KMS-11 (cell line): ENCODE data around the gene PTPRN2.

ENCODE experiments used
- H2AFZ ChIP-seq: fragments of 200-600 bp; sonication (generic); 2 replicates; pipeline ENCODE4 v1.6.1; 2016; ENCODE audit warnings: antibody characterized with exemption, mixed run types, low read depth
- H3K27ac ChIP-seq: fragments of 200-600 bp; sonication (generic); 2 replicates; pipeline ENCODE4 v1.6.1; 2016; ENCODE audit warnings: mild to moderate bottlenecking, mixed run types
- H3K27me3 ChIP-seq: fragments of 200-600 bp; sonication (generic); 2 replicates; pipeline ENCODE4 v1.6.1; 2017; ENCODE audit warnings: mild to moderate bottlenecking, low read depth, mixed run types, moderate library complexity; ENCODE audit not compliant: insufficient read depth
- H3K36me3 ChIP-seq: fragments of 200-600 bp; sonication (generic); 2 replicates; pipeline ENCODE4 v1.6.1; 2017; ENCODE audit warnings: mild to moderate bottlenecking, mixed run types; ENCODE audit not compliant: insufficient read depth
- H3K4me1 ChIP-seq: fragments of 200-600 bp; sonication (generic); 2 replicates; pipeline ENCODE4 v1.6.1; 2016; ENCODE audit warnings: mild to moderate bottlenecking, low read depth, mixed run types; ENCODE audit not compliant: poor library complexity, severe bottlenecking
- H3K4me2 ChIP-seq: fragments of 200-600 bp; sonication (generic); 2 replicates; pipeline ENCODE4 v1.7.0; 2016; ENCODE audit warnings: mild to moderate bottlenecking, mixed run types
- H3K4me3 ChIP-seq: fragments of 200-600 bp; sonication (generic); IDR thresholded peaks from 2 replicates; pipeline ENCODE4 v1.6.1; 2017; ENCODE audit warnings: low read depth, low read length, mixed read lengths; ENCODE audit not compliant: insufficient read depth
- H3K79me2 ChIP-seq: fragments of 200-600 bp; sonication (generic); 2 replicates; pipeline ENCODE4 v1.6.1; 2016; ENCODE audit warnings: low read depth, mixed run types; ENCODE audit not compliant: insufficient read depth
- H3K9ac ChIP-seq: fragments of 200-600 bp; sonication (generic); 2 replicates; pipeline ENCODE4 v1.6.1; 2016; ENCODE audit warnings: mild to moderate bottlenecking, mixed run types
- H4K20me1 ChIP-seq: fragments of 200-600 bp; sonication (generic); 2 replicates; pipeline ENCODE4 v1.6.1; 2016; ENCODE audit warnings: mild to moderate bottlenecking, mixed run types; ENCODE audit not compliant: insufficient read depth
- CTCF ChIP-seq: fragments of 200-600 bp; sonication (generic); conservative IDR thresholded peaks from 2 replicates; pipeline ENCODE4 v1.6.1; 2017; ENCODE audit warnings: low read depth, mild to moderate bottlenecking, antibody characterized with exemption, low read length, moderate library complexity, mixed read lengths

PTPRN2 gene

GRCh38 chr7:158023681-158024350, 563.8 kb downstream of the PTPRN2 start:
- no peak overlapping the region for H3K9ac ChIP-seq

DNA sequence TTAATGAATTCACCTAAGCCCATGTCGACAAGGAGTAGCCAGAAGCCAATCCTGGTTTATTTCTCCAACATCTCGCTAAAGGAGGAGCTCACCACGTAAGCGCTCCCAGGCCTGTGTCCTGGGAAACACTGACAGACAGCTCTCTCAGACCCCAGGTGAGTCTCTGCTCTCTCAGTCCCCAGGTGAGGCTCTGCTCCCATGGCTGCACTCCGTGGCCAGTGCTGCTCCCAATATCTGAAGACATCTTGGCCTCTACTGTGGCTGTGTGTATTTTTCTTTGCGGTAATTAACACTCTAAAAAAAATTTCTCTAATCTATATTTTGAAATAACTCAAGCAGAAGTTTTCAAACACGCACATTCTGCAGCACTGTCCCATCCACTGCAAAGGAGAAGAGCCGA, 564.5 kb downstream of the PTPRN2 start:
- no peaks in the 10 kb centered on the region for H3K79me2 ChIP-seq
- no peak for TF ChIP-seq CTCF
- H2AFZ ChIP-seq = no peak overlapping the region
- H3K4me2 ChIP-seq = no peak overlapping the region
- no peak overlapping the region for H3K4me3 ChIP-seq
- peaks cover 8% of the 10 kb centered on the region; the same call in 1 of the 2 replicates for H3K27me3 ChIP-seq
- H4K20me1 ChIP-seq = no peaks in the 10 kb centered on the region
- H3K4me1 ChIP-seq = no peaks in the 10 kb centered on the region
- H3K36me3 ChIP-seq = no peaks in the 10 kb centered on the region
- no peak overlapping the region for H3K27ac ChIP-seq
- no peak overlapping the region for H3K9ac ChIP-seq

More at GRCh38 chr7:158023681-158024350, 563.8 kb downstream of the PTPRN2 start:
- H3K4me2 ChIP-seq = no peak overlapping the region
- no peak overlapping the region for H3K4me3 ChIP-seq
- no peaks in the 10 kb centered on the region for H3K4me1 ChIP-seq
- H3K36me3 ChIP-seq = no peaks in the 10 kb centered on the region
- no peak overlapping the region for H2AFZ ChIP-seq
- no peak overlapping the region for H3K27ac ChIP-seq
- no peaks in the 10 kb centered on the region for H3K79me2 ChIP-seq
- TF ChIP-seq CTCF = no peak
- H4K20me1 ChIP-seq = no peaks in the 10 kb centered on the region
- peaks cover 11% of the 10 kb centered on the region; the same call in 1 of the 2 replicates for H3K27me3 ChIP-seq

GRCh38 chr7:158022601-158023000, 565.0 kb downstream of the PTPRN2 start:
- TF ChIP-seq CTCF = no peak
- H3K27me3 ChIP-seq = peaks cover 8% of the 10 kb centered on the region; the same call in 1 of the 2 replicates

DNA sequence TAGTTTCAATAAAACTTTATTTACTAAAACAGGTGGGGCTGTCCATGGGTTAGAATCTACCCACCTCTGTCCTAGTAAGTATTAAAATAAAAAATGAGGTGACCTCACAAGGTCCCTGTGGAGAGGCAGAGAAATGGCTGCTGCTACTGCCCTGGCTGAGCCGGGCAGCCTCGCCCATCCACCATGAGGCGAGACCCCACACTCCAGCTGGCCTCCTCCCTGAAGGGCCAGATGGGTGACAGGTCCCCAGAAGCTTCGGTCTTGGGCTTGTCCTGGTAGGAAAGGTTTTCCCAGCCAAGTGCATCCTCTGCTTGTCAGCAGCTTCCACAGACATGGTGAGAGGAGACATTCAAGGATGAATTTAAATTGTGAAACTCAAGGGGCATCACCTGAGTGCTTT, 565.8 kb downstream of the PTPRN2 start:
- Histone ChIP-seq H3K27me3 (peaks cover 8% of the 10 kb centered on the region; the same call in 1 of the 2 replicates), H2AFZ (no peak overlapping the region), H3K27ac (no peak overlapping the region), H3K4me3 (no peak overlapping the region), H4K20me1 (no peaks in the 10 kb centered on the region), H3K36me3 (no peaks in the 10 kb centered on the region), H3K79me2 (no peaks in the 10 kb centered on the region), H3K4me2 (no peak overlapping the region), H3K9ac (no peak overlapping the region), H3K4me1 (no peaks in the 10 kb centered on the region)
- no peak for TF ChIP-seq CTCF

More at GRCh38 chr7:158022601-158023000, 565.0 kb downstream of the PTPRN2 start:
- Histone ChIP-seq H3K4me1 (no peaks in the 10 kb centered on the region), H3K9ac (no peak overlapping the region), H4K20me1 (no peaks in the 10 kb centered on the region), H3K79me2 (no peaks in the 10 kb centered on the region), H3K4me2 (no peak overlapping the region), H3K36me3 (no peaks in the 10 kb centered on the region), H3K27ac (no peak overlapping the region), H3K4me3 (no peak overlapping the region), H2AFZ (no peak overlapping the region)
